Astrocyte of the cerebellum (primary cell): ENCODE results near the gene CLDN16.

ENCODE experiments used
- DNase-seq: peaks from one replicate; pipeline ENCODE4 v3.0.0-alpha.2; 2011; ENCODE audit warnings: low read depth
- H3K4me3 ChIP-seq: 2 replicates; pipeline ENCODE4 v1.5.1; 2011; ENCODE audit warnings: mild to moderate bottlenecking, low read depth, low read length, moderate library complexity
- in situ Hi-C: cut with HindIII; loops from 2 replicates; pipeline ENCODE4 v1.10.0; 2017; ENCODE audit warnings: low sequenced_read_pairs
- TF ChIP-seq, protein P1 (sequence below): IDR thresholded peaks from 2 replicates; pipeline ENCODE4 v1.5.1; 2012; ENCODE audit warnings: low read length, low read depth, moderate library complexity, mild to moderate bottlenecking; ENCODE audit errors: missing control alignments

The CLDN16 gene

DNA sequence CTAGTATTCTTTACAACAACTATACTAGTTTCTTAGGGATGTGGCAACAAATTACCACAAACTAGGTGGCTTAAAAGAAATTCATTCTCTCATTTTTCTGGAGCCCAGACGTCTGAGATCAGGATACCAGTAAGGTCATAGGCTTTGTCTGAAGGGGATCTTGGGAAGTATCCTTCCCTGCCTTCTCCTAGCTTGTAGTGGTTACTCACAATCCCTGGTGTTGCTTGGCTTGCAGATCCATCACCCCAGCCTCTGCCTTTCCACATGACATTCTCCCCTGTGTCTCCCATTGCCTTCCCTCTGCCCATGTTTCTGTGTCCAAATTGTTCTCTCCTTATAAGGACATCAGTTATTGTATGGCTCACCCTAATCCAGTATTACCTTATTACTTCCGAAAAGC lies 41.4 kb upstream of the CLDN16 start:
- TF ChIP-seq, protein P1, sequence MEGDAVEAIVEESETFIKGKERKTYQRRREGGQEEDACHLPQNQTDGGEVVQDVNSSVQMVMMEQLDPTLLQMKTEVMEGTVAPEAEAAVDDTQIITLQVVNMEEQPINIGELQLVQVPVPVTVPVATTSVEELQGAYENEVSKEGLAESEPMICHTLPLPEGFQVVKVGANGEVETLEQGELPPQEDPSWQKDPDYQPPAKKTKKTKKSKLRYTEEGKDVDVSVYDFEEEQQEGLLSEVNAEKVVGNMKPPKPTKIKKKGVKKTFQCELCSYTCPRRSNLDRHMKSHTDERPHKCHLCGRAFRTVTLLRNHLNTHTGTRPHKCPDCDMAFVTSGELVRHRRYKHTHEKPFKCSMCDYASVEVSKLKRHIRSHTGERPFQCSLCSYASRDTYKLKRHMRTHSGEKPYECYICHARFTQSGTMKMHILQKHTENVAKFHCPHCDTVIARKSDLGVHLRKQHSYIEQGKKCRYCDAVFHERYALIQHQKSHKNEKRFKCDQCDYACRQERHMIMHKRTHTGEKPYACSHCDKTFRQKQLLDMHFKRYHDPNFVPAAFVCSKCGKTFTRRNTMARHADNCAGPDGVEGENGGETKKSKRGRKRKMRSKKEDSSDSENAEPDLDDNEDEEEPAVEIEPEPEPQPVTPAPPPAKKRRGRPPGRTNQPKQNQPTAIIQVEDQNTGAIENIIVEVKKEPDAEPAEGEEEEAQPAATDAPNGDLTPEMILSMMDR = no peak
- in situ Hi-C loops = no loop called here
- no peak for DNase-seq
- H3K4me3 ChIP-seq = no peak overlapping the region

DNA sequence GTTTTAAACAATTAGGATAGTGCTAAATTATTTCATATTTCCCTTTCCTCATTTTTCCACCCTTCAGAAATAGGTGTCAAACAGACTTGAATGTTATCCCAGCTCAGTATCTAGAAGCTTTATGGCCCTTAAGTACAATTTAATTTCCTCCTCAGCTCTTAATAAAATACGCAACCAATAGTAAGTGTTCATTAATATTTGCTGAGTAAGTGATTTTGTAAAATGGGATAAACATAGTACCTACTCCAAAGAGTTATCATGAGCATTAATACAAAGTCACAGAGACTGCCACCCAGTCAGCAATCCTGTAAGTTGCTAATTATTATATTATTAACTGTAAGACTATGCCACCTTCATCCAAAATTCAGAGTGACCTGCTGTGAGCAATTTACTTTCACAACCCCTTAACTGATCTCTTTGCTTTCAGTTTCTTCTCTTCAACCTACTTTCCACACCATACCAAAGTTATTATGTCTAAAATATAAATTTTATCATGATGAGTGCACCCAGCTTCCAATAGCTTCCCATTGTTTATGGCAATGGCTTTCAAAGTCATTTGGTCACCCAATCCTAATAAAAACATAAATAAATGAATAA lies 35.0 kb upstream of the CLDN16 start:
- in situ Hi-C loops = no loop called here
- no peak for DNase-seq
- no peak overlapping the region for H3K4me3 ChIP-seq
- TF ChIP-seq, protein P1 = no peak

DNA sequence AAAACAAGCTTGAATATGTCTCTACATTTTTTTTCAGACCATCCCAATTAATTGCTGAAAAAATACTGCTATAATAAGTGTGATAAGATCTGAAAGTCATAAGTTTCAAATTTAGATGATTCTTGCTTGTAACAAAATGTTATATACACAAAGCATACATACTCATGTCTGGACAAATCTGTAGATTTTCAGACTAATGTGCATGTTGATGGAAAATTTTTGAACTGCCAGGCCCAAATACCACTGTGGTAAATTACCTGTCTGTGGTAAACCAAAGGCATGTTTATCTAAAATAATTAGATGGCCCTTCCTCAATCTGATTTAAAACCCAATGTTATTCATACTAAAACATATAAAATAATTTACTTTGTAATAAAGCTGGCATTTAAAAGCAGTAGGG lies 31.7 kb upstream of the CLDN16 start:
- TF ChIP-seq, protein P1 = no peak
- no peak for DNase-seq
- in situ Hi-C loops = no loop called here
- no peak overlapping the region for H3K4me3 ChIP-seq

DNA sequence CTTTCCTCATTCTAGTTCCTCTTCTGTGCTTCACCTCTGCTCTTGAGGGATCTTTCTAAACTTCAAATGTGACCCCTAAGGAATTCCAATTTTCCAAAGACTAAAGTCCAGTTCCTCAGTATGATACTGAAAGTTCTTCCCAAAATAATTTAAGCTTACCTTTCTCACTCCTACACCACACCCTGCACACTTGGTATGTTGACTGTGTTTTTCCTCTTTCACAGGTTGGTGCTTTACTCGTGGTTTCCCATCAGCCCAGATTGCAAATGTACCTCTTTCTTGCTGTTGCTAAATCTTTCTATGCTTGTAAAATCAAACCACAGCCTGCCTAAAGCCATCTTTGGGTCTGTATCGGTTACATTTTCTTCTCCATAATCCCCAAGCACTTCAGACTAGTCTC lies 30.5 kb upstream of the CLDN16 start:
- no peak overlapping the region for H3K4me3 ChIP-seq
- TF ChIP-seq, protein P1 = no peak
- DNase-seq = no peak
- in situ Hi-C loops = no loop called here

DNA sequence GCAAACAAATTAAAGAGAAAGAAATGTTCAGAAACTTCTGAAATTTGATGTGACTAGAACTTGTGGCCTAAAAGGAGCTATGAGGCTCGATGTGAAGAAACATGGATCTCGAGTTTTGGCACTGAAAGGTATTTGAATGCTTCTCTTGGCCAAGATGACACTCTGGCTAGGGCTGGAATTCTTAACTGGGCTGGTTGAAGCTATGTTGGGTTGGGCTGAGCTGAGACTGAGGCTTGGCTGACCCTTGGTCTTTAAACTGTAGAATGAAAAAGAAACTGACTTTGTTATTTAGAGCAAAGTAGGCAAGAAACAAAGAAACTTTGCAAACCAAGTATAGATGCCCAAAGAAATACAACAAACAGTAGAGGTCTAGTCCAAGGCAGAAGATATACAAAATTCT lies 28.1 kb upstream of the CLDN16 start:
- in situ Hi-C loops = no loop called here
- no peak for DNase-seq
- TF ChIP-seq, protein P1 = no peak
- H3K4me3 ChIP-seq = no peak overlapping the region

DNA sequence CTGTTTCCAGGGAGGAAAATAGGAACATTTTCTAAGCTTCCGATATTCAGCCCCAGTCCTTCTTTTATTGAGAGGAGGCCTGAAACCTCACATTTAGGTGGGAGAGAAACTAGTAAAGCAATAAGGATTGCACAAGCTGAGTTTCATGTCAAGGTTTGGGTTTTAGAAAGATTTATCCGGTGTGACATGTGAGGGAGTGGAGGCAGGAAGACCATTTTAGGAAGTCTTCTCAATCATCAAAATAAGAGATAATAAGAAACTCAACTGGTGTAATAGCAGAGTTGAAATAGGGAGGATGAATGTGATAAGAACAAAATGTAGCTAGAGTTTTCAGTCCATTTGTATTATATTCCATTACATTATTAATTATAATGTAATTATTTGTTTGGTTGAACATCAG lies 27.7 kb upstream of the CLDN16 start:
- no peak for DNase-seq
- H3K4me3 ChIP-seq = no peak overlapping the region
- in situ Hi-C loops = no loop called here
- TF ChIP-seq, protein P1 = no peak
